Measurements from ENCODE around the gene WDR7. TPM values are rescaled to one million over a fixed set of nuclear protein-coding genes. Genes with fewer than 3 reads are reported as not detected.

WDR7 gene
- total and polyA plus RNA-seq, 3 experiments from 2014 or later = 20.5 to 21.9 (median 20.6) TPM

DNA sequence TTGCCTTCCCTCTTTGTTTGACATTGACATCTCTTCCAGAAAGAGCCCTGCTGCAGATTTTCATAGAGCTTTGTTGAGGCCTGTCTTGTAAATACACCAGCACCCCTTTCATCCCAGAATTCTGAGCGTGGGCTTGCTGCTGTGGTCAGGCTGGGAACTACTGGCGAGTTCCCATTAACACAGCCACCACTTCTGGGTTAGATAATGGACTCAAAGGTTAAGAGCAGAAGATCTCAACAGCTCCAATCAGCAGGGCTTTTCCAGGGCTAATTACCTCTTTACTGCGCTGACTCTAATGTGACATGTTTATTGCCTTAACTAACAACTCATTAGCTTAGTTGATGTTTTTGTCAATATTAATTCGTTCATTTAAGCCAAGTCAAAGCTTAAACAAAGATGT, 259.8 kb downstream of the WDR7 start:
- CTCF ChIA-PET = no interaction called here
- no peaks in the 10 kb centered on the region for H3K36me3 ChIP-seq (ENCODE audit: insufficient read depth, low read length)
- no peak overlapping the region for H3K27ac ChIP-seq (ENCODE audit: low read depth, low read length)
- no peaks in the 10 kb centered on the region for H3K27me3 Mint-ChIP-seq
- H3K4me1 ChIP-seq (ENCODE audit: insufficient read depth, low read length) = no peaks in the 10 kb centered on the region
- peaks cover 0 to 4% (median 0%) of the 10 kb centered on the region in 3 donors for H3K4me1 Mint-ChIP-seq
- H3K9me3 ChIP-seq (ENCODE audit: low read length) = no peaks in the 10 kb centered on the region
- H3K4me3 ChIP-seq (ENCODE audit: low read length) = no peak overlapping the region
- peaks cover 15 to 22% (median 18%) of the 10 kb centered on the region in 3 donors for H3K36me3 Mint-ChIP-seq
- H3K27ac Mint-ChIP-seq = no peak overlapping the region
- no peak overlapping the region for H3K4me3 Mint-ChIP-seq
- POLR2A ChIA-PET = no interaction called here
- no peaks in the 10 kb centered on the region for H3K27me3 ChIP-seq (ENCODE audit: insufficient read depth, low read length, poor library complexity, severe bottlenecking)
- no peak for DNase-seq
- H3K9me3 Mint-ChIP-seq = peaks cover 0 to 1% (median 0%) of the 10 kb centered on the region in 5 donors

DNA sequence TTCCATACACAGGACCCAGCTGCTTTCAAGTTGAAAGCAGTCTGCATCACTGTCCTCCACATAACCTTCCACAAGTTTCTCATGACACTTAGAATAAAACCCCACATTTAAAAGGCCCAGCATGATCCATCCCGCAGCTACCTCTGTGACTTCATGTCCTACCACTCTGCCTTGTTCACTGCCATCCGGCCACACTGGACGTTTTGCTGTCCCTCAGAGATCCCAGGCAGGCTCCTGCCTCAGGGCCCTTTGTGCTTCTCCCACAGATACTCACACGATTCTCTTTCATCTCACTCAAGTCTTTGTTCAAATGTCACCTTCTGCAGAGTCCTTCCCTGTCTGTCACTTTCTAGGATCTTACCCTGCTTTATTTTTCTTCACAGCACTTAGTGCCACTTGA, 262.8 kb downstream of the WDR7 start:
- H3K4me3 ChIP-seq (ENCODE audit: low read length) = no peak overlapping the region
- Mint-ChIP-seq H3K9me3 (peaks cover 0 to 1% (median 0%) of the 10 kb centered on the region in 5 donors), H3K4me3 (no peak overlapping the region), H3K27me3 (peaks cover 0 to 1% of the 10 kb centered on the region in 2 donors), H3K36me3 (peaks cover 11 to 15% (median 15%) of the 10 kb centered on the region in 3 donors), H3K27ac (peak overlapping the region in 1 of 8 donors; percentile 62), H3K4me1 (peaks cover 0 to 4% (median 0%) of the 10 kb centered on the region in 3 donors)
- H3K9me3 ChIP-seq (ENCODE audit: low read length) = no peaks in the 10 kb centered on the region
- ChIA-PET POLR2A (no interaction called here), CTCF (no interaction called here)
- no peaks in the 10 kb centered on the region for H3K36me3 ChIP-seq (ENCODE audit: insufficient read depth, low read length)
- H3K27me3 ChIP-seq (ENCODE audit: insufficient read depth, low read length, poor library complexity, severe bottlenecking) = no peaks in the 10 kb centered on the region
- H3K4me1 ChIP-seq (ENCODE audit: insufficient read depth, low read length) = no peaks in the 10 kb centered on the region
- DNase-seq = no peak
- H3K27ac ChIP-seq (ENCODE audit: low read depth, low read length) = no peak overlapping the region

DNA sequence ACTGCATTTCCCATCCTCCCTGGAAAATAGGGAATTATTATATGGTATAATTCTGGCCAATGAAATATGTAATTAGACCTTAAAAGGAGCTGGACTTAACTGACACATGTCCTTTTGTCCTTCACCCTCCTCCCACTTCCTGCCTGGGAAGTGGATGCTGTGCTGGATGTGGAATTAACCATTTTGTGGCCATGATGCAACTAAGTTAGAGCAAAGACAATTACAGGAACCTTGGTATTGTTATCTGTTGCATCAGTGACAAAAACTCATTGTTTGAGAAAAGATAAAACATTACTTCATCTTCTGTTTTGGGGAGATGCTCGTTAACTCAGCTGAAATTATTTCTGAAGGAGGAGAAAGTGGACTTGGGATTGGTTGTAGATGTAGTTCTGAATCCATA, 268.0 kb downstream of the WDR7 start:
- CTCF ChIA-PET = no interaction called here
- no peaks in the 10 kb centered on the region for H3K27me3 ChIP-seq (ENCODE audit: insufficient read depth, low read length, poor library complexity, severe bottlenecking)
- H3K36me3 Mint-ChIP-seq = peaks cover 5 to 8% (median 6%) of the 10 kb centered on the region in 3 donors
- no peak for DNase-seq
- H3K9me3 Mint-ChIP-seq = peaks cover 0 to 1% (median 0%) of the 10 kb centered on the region in 5 donors
- no peaks in the 10 kb centered on the region for H3K9me3 ChIP-seq (ENCODE audit: low read length)
- H3K4me1 Mint-ChIP-seq = peaks cover 3 to 5% (median 4%) of the 10 kb centered on the region in 3 donors
- peaks cover 0 to 1% of the 10 kb centered on the region in 2 donors for H3K27me3 Mint-ChIP-seq
- H3K4me3 ChIP-seq (ENCODE audit: low read length) = no peak overlapping the region
- H3K27ac Mint-ChIP-seq = no peak overlapping the region
- no peaks in the 10 kb centered on the region for H3K4me1 ChIP-seq (ENCODE audit: insufficient read depth, low read length)
- H3K36me3 ChIP-seq (ENCODE audit: insufficient read depth, low read length) = no peaks in the 10 kb centered on the region
- POLR2A ChIA-PET = no interaction called here
- no peak overlapping the region for H3K27ac ChIP-seq (ENCODE audit: low read depth, low read length)
- H3K4me3 Mint-ChIP-seq = no peak overlapping the region

DNA sequence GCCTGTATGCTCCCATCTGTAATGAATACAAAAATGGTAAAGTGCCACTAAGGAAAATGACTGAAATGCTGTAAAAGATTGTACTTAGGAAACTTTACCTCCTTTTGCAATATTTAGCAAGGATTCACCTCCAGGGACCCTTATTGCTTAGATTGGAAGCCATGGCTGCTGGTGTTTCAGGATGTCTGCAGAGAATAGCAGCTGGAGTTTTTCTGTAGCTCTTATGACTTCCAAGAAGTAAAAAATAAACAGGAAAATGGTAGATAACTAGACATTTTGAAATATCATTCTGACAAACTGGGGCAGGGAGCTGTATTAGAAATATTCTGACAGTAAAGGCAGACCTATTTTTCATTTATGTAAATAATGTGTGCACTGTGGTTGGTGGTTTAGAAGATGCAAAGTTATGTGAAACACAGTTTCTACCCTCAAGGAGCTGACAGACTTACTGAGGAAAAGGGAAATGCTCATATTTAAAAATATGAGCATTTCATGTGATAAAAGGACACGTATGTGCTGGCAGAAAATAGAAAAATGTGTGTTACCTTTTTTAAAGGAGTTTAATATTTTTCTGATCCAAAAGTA, 270.8 kb downstream of the WDR7 start:
- Histone ChIP-seq H3K36me3 (ENCODE audit: insufficient read depth, low read length) (no peaks in the 10 kb centered on the region), H3K27ac (ENCODE audit: low read depth, low read length) (no peak overlapping the region), H3K9me3 (ENCODE audit: low read length) (no peaks in the 10 kb centered on the region), H3K27me3 (ENCODE audit: insufficient read depth, low read length, poor library complexity, severe bottlenecking) (no peaks in the 10 kb centered on the region), H3K4me1 (ENCODE audit: insufficient read depth, low read length) (no peaks in the 10 kb centered on the region), H3K4me3 (ENCODE audit: low read length) (no peak overlapping the region)
- peaks cover 0 to 1% of the 10 kb centered on the region in 2 donors for H3K27me3 Mint-ChIP-seq
- peaks cover 9 to 22% (median 17%) of the 10 kb centered on the region in 3 donors for H3K36me3 Mint-ChIP-seq
- H3K27ac Mint-ChIP-seq = no peak overlapping the region
- no peaks in the 10 kb centered on the region for H3K9me3 Mint-ChIP-seq
- POLR2A ChIA-PET = no interaction called here
- CTCF ChIA-PET = no interaction called here
- H3K4me3 Mint-ChIP-seq = no peak overlapping the region
- DNase-seq = no peak
- peaks cover 3 to 5% (median 4%) of the 10 kb centered on the region in 3 donors for H3K4me1 Mint-ChIP-seq

DNA sequence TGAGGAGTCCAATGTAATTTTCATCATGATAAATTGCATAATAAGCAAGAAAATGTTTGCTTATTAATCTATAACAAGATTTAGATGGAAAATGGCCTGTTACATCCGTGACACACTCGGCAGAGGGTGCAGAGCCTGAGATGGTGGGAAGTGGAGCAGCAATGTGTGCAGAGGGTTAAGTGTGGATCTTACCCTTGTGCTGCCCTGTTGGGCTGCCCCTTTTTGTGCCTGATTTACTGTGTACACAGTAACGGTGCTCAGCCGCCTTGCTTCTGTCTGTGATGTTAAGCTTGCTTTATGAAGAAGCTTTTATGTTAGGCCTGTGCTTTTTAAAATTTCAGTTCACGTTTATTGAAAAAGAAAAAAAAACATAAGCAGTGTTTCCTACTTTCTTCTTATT, 275.6 kb downstream of the WDR7 start:
- peaks cover 0 to 5% (median 2%) of the 10 kb centered on the region in 3 donors for H3K4me1 Mint-ChIP-seq
- peaks cover 12 to 50% (median 25%) of the 10 kb centered on the region in 3 donors for H3K36me3 Mint-ChIP-seq
- H3K27me3 ChIP-seq (ENCODE audit: insufficient read depth, low read length, poor library complexity, severe bottlenecking) = no peaks in the 10 kb centered on the region
- H3K9me3 Mint-ChIP-seq = no peaks in the 10 kb centered on the region
- no peaks in the 10 kb centered on the region for H3K9me3 ChIP-seq (ENCODE audit: low read length)
- no peaks in the 10 kb centered on the region for H3K4me1 ChIP-seq (ENCODE audit: insufficient read depth, low read length)
- H3K4me3 ChIP-seq (ENCODE audit: low read length) = no peak overlapping the region
- H3K27ac ChIP-seq (ENCODE audit: low read depth, low read length) = no peak overlapping the region
- no peak for DNase-seq
- H3K36me3 ChIP-seq (ENCODE audit: insufficient read depth, low read length) = no peaks in the 10 kb centered on the region
- POLR2A ChIA-PET = no interaction called here
- no peaks in the 10 kb centered on the region for H3K27me3 Mint-ChIP-seq
- no peak overlapping the region for H3K4me3 Mint-ChIP-seq
- no peak overlapping the region for H3K27ac Mint-ChIP-seq
- CTCF ChIA-PET = no interaction called here

DNA sequence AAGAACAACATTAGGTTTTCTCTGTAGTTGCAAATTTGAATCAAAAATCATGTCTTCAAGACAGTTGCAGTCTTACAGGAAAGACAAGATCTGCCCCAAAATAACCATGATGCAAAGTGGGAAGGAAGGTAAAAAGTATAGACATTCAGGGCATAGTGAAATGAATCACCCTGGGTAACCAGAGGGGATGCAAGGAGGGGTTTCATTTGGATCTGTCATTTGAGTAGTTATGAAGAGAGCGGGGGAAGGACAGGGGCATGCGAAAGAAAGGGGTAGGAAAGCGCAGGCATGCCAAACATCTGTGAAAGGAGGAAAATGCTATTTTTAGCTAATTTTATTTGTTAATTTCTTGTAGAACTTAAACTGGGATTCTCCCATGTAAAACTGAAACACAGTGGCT, 276.6 kb downstream of the WDR7 start:
- Mint-ChIP-seq H3K4me3 (no peak overlapping the region), H3K36me3 (peaks cover 16 to 60% (median 28%) of the 10 kb centered on the region in 3 donors), H3K27me3 (no peaks in the 10 kb centered on the region), H3K4me1 (peaks cover 0 to 2% (median 0%) of the 10 kb centered on the region in 3 donors), H3K9me3 (no peaks in the 10 kb centered on the region), H3K27ac (peak overlapping the region in 2 of 8 donors; percentile 1 to 69)
- H3K36me3 ChIP-seq (ENCODE audit: insufficient read depth, low read length) = no peaks in the 10 kb centered on the region
- no peaks in the 10 kb centered on the region for H3K9me3 ChIP-seq (ENCODE audit: low read length)
- H3K27ac ChIP-seq (ENCODE audit: low read depth, low read length) = no peak overlapping the region
- DNase-seq = no peak
- POLR2A ChIA-PET = no interaction called here
- H3K27me3 ChIP-seq (ENCODE audit: insufficient read depth, low read length, poor library complexity, severe bottlenecking) = no peaks in the 10 kb centered on the region
- H3K4me3 ChIP-seq (ENCODE audit: low read length) = no peak overlapping the region
- H3K4me1 ChIP-seq (ENCODE audit: insufficient read depth, low read length) = no peaks in the 10 kb centered on the region
- CTCF ChIA-PET = no interaction called here

DNA sequence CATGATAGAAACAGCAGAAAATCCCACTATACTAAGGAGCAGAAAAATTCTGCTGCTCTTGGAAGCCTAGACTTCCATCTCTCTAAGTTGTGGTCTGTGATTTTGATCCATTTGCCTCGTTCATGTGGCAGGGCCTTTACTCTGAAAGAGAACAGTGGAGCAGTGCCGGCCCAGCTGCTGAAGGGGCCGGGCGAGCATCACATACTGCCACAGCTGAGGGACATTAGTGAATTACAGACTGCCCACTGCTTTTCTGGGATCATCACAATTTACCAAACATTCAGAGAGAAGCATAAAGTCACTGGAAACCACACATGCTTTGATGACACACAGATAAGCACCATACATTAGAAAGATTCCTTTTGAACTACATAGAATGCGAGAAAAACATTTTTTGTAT, 278.7 kb downstream of the WDR7 start:
- Mint-ChIP-seq H3K27ac (no peak overlapping the region), H3K27me3 (no peaks in the 10 kb centered on the region), H3K9me3 (no peaks in the 10 kb centered on the region), H3K4me1 (peaks cover 0 to 2% (median 0%) of the 10 kb centered on the region in 3 donors), H3K4me3 (no peak overlapping the region), H3K36me3 (peaks cover 19 to 61% (median 25%) of the 10 kb centered on the region in 3 donors)
- ChIA-PET POLR2A (no interaction called here), CTCF (no interaction called here)
- Histone ChIP-seq H3K4me3 (ENCODE audit: low read length) (no peak overlapping the region), H3K9me3 (ENCODE audit: low read length) (no peaks in the 10 kb centered on the region), H3K27ac (ENCODE audit: low read depth, low read length) (no peak overlapping the region), H3K36me3 (ENCODE audit: insufficient read depth, low read length) (no peaks in the 10 kb centered on the region), H3K27me3 (ENCODE audit: insufficient read depth, low read length, poor library complexity, severe bottlenecking) (no peaks in the 10 kb centered on the region), H3K4me1 (ENCODE audit: insufficient read depth, low read length) (no peaks in the 10 kb centered on the region)
- no peak for DNase-seq

DNA sequence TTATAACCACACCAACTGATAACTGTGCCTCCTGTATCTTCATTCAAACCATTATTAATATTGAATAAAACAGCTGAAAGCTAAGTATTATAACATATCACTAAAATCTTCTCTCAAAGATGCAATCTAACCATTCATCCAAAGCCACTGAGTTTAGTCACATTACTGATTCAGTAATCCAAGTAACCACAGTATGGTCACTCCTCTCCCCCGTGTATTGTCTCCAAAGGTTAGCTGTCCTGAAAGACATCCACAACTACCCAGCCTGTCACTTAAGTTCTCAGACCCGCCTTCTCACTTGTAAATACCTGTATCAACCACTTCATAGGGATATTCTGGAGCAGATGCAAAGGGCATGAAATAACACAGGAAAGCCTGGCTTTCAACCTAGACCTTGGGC, 282.3 kb downstream of the WDR7 start:
- H3K27me3 Mint-ChIP-seq = no peaks in the 10 kb centered on the region
- H3K4me3 ChIP-seq (ENCODE audit: low read length) = no peak overlapping the region
- no peak for DNase-seq
- ChIA-PET POLR2A (no interaction called here), CTCF (no interaction called here)
- no peak overlapping the region for H3K27ac Mint-ChIP-seq
- H3K36me3 Mint-ChIP-seq = peaks cover 11 to 72% (median 20%) of the 10 kb centered on the region in 3 donors
- H3K9me3 ChIP-seq (ENCODE audit: low read length) = no peaks in the 10 kb centered on the region
- H3K4me1 Mint-ChIP-seq = peaks cover 0 to 2% (median 0%) of the 10 kb centered on the region in 3 donors
- H3K27me3 ChIP-seq (ENCODE audit: insufficient read depth, low read length, poor library complexity, severe bottlenecking) = no peaks in the 10 kb centered on the region
- H3K4me1 ChIP-seq (ENCODE audit: insufficient read depth, low read length) = no peaks in the 10 kb centered on the region
- H3K36me3 ChIP-seq (ENCODE audit: insufficient read depth, low read length) = no peaks in the 10 kb centered on the region
- H3K4me3 Mint-ChIP-seq = no peak overlapping the region
- H3K9me3 Mint-ChIP-seq = no peaks in the 10 kb centered on the region
- no peak overlapping the region for H3K27ac ChIP-seq (ENCODE audit: low read depth, low read length)
